Left kidney (tissue), 2 donors: ENCODE data around the gene CYB561D1. TPM values are rescaled to one million over a fixed set of nuclear protein-coding genes. Genes with fewer than 3 reads are reported as not detected.

Experiments used
- DNase-seq: peaks from one replicate; pipeline ENCODE4 v3.0.0-alpha.2; 2013
- polyA plus RNA-seq: library from polyadenylated mRNA; unstranded; fragments of 120-200 nt; gene quantifications from one replicate; pipeline ENCODE4 v1.2.1, GENCODE V29; 2013; ENCODE audit not compliant: insufficient read length

Gene CYB561D1
- polyA plus RNA-seq, 1 donor, result 9.7 TPM

- no peak for DNase-seq
Measured at GRCh38 chr1:109479311-109479710, 14.6 kb upstream of the CYB561D1 start.

DNA sequence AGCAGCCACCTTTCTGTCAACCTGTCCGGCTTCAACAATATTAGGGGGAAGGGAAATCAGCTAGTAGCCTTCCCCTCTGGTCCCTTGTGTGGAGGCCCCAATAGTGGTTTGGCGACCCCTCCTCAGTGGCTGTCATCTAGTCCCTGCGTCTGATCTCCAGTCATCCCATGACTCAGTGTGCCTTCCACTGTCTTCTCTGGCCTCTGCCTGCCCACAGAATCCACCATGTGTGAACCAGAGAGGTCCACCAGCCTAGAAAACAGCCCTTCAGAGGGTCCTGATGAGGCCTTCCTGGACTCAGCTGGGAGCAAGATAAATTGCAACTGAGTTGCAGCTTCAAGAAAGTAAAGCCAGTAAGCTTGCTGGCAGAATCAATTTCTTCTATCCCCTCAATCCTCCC, 14.0 kb upstream of the CYB561D1 start:
- no peak for DNase-seq

- DNase-seq, result no peak
Measured at GRCh38 chr1:109481646-109482045, 12.2 kb upstream of the CYB561D1 start.

DNA sequence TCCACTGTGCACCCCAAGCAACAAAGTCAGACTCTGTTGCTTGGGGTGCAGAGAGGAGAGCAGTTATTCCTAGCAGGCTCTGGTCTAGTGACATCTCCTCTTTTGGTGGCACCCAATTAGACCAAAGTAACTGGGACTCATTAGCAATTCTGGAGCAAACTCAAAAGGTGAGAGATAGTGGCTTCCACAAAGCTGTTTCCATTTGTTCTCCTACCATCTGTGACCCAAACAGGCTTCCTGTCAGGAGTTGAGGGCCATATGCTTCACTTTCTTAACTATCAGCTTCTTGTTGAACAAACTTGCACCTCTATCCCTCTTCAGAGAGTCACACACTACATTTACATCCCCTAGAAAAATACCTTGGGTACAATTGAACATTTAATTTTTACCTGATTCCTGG, 11.7 kb upstream of the CYB561D1 start:
- no peak for DNase-seq

- no peak for DNase-seq
Measured at GRCh38 chr1:109482791-109483671, 10.9 kb upstream of the CYB561D1 start.

DNA sequence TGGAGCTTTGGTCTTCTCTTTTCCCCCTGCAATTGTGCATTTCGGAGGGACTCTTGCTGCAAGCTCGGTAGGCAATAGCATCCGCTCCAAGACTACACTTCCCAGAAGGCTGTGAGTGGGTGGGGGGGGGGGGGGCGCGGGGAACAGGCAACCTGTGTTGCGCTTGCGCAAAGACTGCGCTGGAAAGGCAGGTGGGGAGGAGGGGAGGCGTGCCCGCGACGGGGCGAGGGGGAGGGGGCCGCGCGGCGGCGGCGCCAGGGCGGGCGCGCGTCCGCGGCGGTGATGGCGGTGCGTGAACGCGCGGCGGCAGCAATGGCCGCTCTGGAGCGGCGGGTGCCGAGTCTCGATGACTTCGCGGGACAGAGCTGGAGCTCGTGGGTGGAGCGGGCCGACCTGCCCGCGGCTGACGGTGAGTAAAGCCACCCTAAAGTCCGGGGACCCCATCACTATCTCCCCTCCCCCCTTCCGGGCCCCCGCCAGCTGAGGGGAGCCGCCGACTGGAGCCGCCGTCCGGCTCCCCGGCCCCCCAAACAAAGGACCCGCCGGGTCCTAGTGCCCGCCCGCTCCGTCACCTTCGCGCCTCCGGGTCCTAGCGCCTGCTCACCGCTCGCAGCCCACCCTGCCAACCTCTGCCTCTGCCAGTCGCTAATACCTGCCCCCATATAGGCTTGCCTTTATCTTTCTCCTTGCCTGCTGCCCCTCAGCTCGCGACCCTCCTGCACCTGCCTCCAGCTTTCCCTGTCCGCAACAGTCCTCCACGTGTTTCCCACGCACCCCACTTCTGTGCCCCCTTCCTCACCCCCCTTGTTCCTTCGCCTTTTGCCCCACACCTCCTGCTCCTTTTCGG, 10.0 kb upstream of the CYB561D1 start, which contains the start of gene ATXN7L2:
Gene ATXN7L2 (plus strand): TSS at position 234 of the 847 bp plus-strand sequence. CDS start 49 bp downstream, at position 283.
- DNase-seq, result peak; percentile 90

DNA sequence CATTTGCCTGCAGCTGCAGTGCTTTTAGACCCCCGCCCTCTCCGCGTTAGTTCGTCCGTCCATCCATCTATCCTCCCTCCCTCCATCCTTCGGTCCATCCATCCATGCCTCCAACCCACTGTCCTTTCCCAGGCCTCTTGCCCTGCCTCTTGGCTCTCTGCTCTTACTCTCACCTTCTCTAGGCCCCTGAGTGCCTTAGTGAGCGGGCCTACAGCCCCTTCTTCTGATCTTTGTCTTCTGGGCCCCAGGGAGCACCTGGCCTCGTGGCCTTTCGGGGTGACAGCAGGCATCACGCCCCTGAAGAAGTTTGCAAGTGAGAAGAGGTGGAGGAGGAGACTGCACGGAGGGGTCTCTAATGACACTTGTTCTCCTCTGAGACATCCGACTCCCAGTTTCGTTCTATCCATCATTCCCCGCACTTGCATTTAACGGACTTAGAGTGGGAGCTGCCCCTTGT, 9.3 kb upstream of the CYB561D1 start:
- no peak for DNase-seq

- no peak for DNase-seq
Measured at GRCh38 chr1:109485001-109485400, 8.9 kb upstream of the CYB561D1 start.

GRCh38 chr1:109487261-109487660, 6.6 kb upstream of the CYB561D1 start:
- no peak for DNase-seq

DNA sequence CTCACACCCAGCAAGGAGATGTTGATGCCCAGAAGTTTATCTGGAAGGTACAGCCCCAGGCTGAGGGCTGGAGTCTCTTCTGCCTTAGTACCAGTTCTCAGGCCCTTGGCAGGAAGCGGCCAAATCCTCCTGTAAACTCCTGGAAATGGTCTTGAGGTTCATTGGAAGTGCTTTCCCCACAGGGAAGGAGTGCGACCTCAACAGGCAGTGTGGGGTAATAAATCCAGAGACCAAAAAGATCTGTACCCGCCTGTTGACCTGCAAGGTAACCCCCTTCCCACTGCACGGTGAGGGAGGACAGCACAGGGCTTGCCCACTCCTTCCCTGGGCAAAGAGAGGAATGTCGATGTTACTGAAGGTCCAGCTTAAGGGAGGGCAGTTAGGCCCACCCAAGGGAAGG, 5.7 kb upstream of the CYB561D1 start:
- no peak for DNase-seq

DNA sequence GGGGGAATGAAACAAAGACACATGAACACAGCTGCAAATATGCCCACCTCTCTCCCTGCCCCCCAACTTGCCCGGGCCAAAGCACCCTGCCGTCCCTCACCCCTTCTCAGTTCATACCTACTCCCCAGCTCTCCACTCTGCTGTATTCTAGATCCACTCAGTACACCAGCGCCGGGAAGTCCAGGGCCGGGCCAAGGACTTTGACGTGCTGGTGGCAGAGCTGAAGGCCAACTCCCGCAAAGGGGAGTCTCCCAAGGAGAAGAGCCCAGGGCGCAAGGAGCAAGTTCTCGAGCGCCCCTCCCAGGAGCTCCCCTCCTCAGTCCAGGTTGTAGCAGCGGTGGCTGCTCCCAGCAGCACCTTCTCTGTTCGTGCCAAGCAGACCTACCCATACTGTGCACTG, 5.2 kb upstream of the CYB561D1 start:
- DNase-seq, result no peak

- no peak for DNase-seq
Measured at GRCh38 chr1:109490029-109490933, 3.6 kb upstream of the CYB561D1 start.

GRCh38 chr1:109490934-109491302, 3.0 kb upstream of the CYB561D1 start:
- no peak for DNase-seq

DNA sequence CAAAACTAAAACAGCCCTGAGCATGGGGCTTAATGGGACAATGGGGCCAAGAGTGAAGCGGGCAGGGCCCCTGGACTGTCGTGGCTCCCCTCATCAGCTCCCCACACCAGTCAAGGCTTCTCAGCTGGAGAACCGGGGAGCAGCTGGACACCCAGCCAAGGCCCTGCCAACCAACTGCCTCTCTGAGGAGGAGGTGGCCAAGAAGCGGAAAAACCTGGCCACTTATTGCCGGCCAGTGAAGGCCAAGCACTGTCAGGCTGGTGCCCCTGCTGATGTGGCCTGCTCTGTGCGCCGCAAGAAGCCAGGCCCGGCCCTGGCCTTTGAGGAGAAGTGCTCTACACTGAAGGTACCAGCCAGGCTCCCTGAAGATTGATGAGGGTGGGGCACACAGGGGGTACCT, 2.5 kb upstream of the CYB561D1 start:
- no peak for DNase-seq

DNA sequence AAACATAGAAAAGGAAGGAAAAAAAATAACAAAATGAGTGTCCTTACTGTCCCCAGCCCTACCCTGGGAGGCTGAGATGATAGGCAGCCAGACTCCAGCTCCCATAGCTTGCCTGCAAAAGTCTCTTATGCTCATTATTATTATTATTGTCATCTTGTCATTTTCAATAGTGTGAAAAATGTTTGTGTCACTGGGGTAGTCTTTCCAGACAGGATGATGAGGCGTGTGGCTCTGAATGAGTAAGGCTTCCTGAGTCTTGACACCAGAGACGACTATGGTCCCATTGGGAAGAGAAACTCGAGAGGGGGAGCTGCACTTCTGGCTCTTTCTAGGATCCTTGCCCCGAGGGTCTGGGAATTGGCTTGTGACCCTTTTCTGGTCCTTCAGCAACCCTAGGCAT, 1.1 kb upstream of the CYB561D1 start:
- no peak for DNase-seq

DNA sequence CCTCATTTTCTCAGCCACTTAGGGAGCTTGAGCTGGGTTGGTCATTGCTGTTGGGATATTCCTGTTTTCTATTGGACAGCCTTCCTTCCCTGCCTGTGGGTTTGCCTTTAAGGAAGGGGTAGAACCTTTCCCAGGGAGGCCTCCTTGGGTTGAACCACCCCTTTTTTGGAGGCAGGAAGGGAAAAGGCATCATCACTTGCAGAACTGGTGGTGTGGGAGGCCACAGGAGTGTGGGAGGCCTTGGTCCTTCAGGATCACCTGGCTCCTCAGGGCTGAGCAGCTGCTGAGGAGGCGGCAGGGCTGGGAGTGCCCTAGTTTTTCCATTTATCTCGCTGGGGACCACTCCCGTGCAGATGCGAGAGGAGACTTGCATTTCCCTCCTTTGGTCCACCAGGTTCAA, 667 bp upstream of the CYB561D1 start:
- no peak for DNase-seq

DNA sequence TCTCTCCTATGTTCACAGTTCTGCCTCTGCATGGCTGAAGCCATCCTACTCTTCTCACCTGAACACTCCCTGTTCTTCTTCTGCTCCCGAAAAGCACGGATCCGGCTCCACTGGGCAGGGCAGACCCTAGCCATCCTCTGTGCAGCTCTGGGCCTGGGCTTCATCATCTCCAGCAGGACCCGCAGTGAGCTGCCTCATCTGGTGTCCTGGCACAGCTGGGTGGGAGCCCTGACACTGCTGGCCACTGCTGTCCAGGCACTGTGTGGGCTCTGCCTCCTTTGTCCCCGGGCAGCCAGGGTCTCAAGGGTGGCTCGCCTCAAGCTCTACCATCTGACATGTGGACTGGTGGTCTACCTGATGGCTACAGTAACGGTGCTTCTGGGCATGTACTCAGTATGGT, 1.8 kb downstream of the CYB561D1 start:
- no peak for DNase-seq

- DNase-seq, result no peak
Measured at GRCh38 chr1:109497449-109498160, 3.7 kb downstream of the CYB561D1 start.

DNA sequence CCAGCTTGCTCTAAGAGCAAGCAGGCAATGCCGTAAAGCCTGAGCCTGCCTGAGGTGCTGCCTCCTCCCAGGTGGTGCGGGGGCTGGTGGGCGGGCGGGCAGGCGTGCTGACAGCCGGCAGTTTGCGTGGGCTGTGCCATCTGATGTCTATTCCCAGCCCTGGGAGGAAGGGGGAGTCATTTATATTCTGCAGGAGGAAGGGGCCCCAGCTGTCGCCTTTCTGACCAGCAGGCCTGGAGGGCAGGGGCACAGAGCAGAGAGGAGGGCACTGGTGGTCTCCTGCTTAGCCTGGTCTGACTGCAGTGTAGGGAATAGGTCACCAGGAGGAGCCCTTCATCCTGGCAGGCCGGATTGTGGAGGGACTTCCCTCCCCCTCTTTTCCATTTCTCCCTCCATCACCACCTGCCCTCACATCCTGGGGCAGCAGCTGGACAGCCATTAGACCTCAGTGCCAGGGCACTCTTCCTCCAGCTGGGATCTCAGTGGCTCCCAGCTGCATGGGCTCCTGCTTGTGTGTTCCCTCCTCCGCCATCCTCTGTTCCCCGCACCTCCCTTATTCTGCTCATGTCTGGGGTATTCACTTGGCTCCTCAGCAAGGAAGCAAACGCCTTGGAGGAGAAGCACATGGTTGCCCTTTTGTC, 4.4 kb downstream of the CYB561D1 start:
- DNase-seq, result peak; percentile 76

DNA sequence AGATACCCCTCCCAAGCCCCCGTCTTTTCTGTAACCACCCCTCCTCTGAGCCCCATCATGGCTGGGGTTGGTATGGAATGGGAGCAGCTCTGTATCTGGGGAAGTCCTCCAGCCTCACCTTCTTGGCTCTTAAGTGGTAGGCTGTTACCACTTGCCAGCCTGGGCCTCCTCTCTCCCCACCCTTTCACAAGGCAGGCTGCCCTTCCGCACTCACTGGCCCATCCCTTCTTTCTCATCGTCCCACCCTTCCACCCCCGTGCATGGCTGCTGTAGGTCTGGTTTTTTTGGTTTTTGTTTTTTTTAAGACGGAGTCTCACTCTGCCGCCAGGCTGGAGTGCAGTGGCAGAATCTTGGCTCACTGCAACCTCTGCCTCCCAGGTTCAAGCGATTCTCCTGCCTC, 5.2 kb downstream of the CYB561D1 start:
- no peak for DNase-seq
